Neural cell (in vitro differentiated cells): ENCODE data around the gene SH2D3A. TPM values are rescaled to one million over a fixed set of nuclear protein-coding genes. Genes with fewer than 3 reads are reported as not detected.

ENCODE experiments used
- H2AFZ ChIP-seq: fragments of 200-600, 300-800 bp; sonication (generic), shearing (Covaris generic); 2 replicates; pipeline ENCODE4 v1.6.0; 2014; ENCODE audit warnings: low read depth, mild to moderate bottlenecking, antibody characterized with exemption, low read length, moderate library complexity
- H3F3A ChIP-seq: fragments of 200-600 bp; shearing (Covaris generic); 2 replicates; pipeline ENCODE4 v1.6.1; 2016; ENCODE audit warnings: mild to moderate bottlenecking, moderate library complexity, mixed read lengths, antibody characterized with exemption, low read length; ENCODE audit not compliant: insufficient read depth, poor library complexity, severe bottlenecking
- H3K27ac ChIP-seq: fragments of 200-600, 300-800 bp; sonication (generic), shearing (Covaris generic); 2 replicates; pipeline ENCODE4 v1.5.1; 2014; ENCODE audit warnings: mild to moderate bottlenecking, low read length, moderate library complexity
- H3K27me3 ChIP-seq: fragments of 300-800, 200-600 bp; sonication (generic), shearing (Covaris generic); 2 replicates; pipeline ENCODE4 v1.6.0; 2014; ENCODE audit warnings: mild to moderate bottlenecking, low read depth, low read length, moderate library complexity; ENCODE audit not compliant: insufficient read depth
- H3K36me3 ChIP-seq: fragments of 300-800, 200-600 bp; sonication (generic), shearing (Covaris generic); 2 replicates; pipeline ENCODE4 v1.5.1; 2014; ENCODE audit warnings: mild to moderate bottlenecking, antibody characterized with exemption, low read length, moderate library complexity; ENCODE audit not compliant: insufficient read depth
- H3K4me2 ChIP-seq: fragments of 300-800, 200-600 bp; sonication (generic), shearing (Covaris generic); 2 replicates; pipeline ENCODE4 v1.6.0; 2014; ENCODE audit warnings: mild to moderate bottlenecking, low read length
- H3K4me3 ChIP-seq: fragments of 300-800, 200-600 bp; sonication (generic), shearing (Covaris generic); 2 replicates; pipeline ENCODE4 v1.5.1; 2014; ENCODE audit warnings: mild to moderate bottlenecking, low read length, moderate library complexity
- H3K79me2 ChIP-seq: fragments of 200-600 bp; shearing (Covaris generic); replicated peaks from 2 replicates; pipeline ENCODE4 v1.6.0; 2014; ENCODE audit warnings: mild to moderate bottlenecking, low read length, moderate library complexity; ENCODE audit not compliant: insufficient read depth
- H3K9ac ChIP-seq: fragments of 300-800, 200-600 bp; sonication (generic), shearing (Covaris generic); 2 replicates; pipeline ENCODE4 v1.6.1; 2016; ENCODE audit warnings: mild to moderate bottlenecking, low read length, mixed read lengths
- H3K9me2 ChIP-seq: fragments of 200-600 bp; shearing (Covaris generic); 2 replicates; pipeline ENCODE4 v1.6.1; 2016; ENCODE audit warnings: mild to moderate bottlenecking, low read length, mixed read lengths; ENCODE audit not compliant: insufficient read depth
- H3K9me3 ChIP-seq: fragments of 200-600, 300-800 bp; sonication (generic), shearing (Covaris generic); 2 replicates; pipeline ENCODE4 v1.6.1; 2016; ENCODE audit warnings: mild to moderate bottlenecking, mixed run types, low read length, moderate library complexity, mixed read lengths
- H4K20me1 ChIP-seq: fragments of 200-600 bp; shearing (Covaris generic); 2 replicates; pipeline ENCODE4 v1.6.1; 2016; ENCODE audit warnings: mild to moderate bottlenecking, mixed run types; ENCODE audit not compliant: insufficient read depth
- EP300 ChIP-seq: fragments of 450-650 bp; conservative IDR thresholded peaks from 2 replicates; pipeline ENCODE4 v1.6.1; 2014; ENCODE audit warnings: antibody characterized with exemption, mild to moderate bottlenecking, moderate library complexity; ENCODE audit not compliant: poor library complexity, severe bottlenecking
- EZH2 ChIP-seq: fragments of 200-600, 300-800 bp; shearing (Covaris generic), sonication (generic); IDR thresholded peaks from 2 replicates; pipeline ENCODE4 v1.6.1; 2014; ENCODE audit warnings: antibody characterized with exemption, low read length, borderline replicate concordance, mild to moderate bottlenecking; ENCODE audit not compliant: insufficient read depth, poor library complexity, severe bottlenecking
- MXI1 ChIP-seq: fragments of 450-650 bp; conservative IDR thresholded peaks from 2 replicates; pipeline ENCODE4 v1.6.1; 2014; ENCODE audit warnings: antibody characterized with exemption, mild to moderate bottlenecking; ENCODE audit not compliant: poor library complexity, severe bottlenecking
- POLR2AphosphoS5 ChIP-seq: IDR thresholded peaks from 2 replicates; pipeline ENCODE4 v1.6.1; 2012
- RAD21 ChIP-seq: fragments of 450-650 bp; conservative IDR thresholded peaks from 2 replicates; pipeline ENCODE4 v1.6.1; 2014; ENCODE audit warnings: antibody characterized with exemption, mild to moderate bottlenecking, moderate library complexity
- SMC3 ChIP-seq: fragments of 450-650 bp; conservative IDR thresholded peaks from 2 replicates; pipeline ENCODE4 v1.6.1; 2014; ENCODE audit warnings: antibody characterized with exemption, mild to moderate bottlenecking, moderate library complexity; ENCODE audit not compliant: poor library complexity
- TAF1 ChIP-seq: IDR thresholded peaks from 2 replicates; pipeline ENCODE4 v1.6.1; 2012; ENCODE audit warnings: low read depth
- polyA plus RNA-seq: library from polyadenylated mRNA; depleted of rRNA; stranded (reverse); fragments of >200 nt; gene quantifications from 2 replicates; pipeline ENCODE4 v1.2.3, GENCODE V29; 2014
- TF ChIP-seq, protein P1 (sequence below): IDR thresholded peaks from 2 replicates; pipeline ENCODE4 v1.6.1; 2012; ENCODE audit warnings: borderline replicate concordance
- TF ChIP-seq, protein P2 (sequence below): fragments of 450-650 bp; IDR thresholded peaks from 2 replicates; pipeline ENCODE4 v1.5.1; 2014; ENCODE audit warnings: antibody characterized with exemption, mild to moderate bottlenecking, moderate library complexity; ENCODE audit not compliant: poor library complexity, severe bottlenecking

The SH2D3A gene
- polyA plus RNA-seq, 1 donor from 2014 or later, result 3.6 TPM

DNA sequence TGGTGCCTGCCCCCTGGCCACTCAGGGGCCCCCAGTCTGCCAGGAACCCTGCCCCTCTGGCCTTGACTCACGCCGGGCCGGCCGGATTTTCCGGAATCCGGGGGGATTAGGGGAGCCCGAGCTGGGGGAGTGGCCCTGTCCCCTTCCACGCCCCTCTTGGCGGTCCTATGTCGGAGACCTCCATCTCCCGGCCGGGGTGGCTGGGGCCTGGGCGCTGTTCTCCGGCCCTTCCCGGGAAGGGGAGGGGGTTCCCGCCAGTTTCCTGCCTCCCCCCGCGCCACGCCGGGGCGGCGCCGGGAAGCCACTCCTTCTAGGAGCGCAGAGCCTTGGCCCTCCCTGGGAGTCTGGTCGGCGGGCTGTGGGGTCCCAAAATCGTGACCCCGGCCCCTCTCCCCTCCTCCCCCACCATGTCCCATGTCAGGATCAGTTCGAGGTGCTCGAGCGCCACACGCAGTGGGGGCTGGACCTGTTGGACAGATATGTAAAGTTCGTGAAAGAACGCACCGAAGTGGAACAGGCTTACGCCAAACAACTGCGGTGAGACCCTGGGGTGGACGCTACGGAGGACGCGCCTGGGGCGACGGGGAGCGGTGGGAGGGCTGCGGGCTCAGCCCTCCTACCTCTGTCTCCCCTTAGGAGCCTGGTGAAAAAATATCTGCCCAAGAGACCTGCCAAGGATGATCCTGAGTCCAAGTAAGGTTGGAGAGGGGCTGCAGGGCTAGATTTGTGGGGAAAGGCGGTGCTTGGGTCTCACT is 26.5 kb downstream of the SH2D3A start:
- Histone ChIP-seq H4K20me1 (no peaks in the 10 kb centered on the region), H3K4me2 (no peak overlapping the region), H3K9me2 (no peaks in the 10 kb centered on the region), H3K27me3 (peaks cover 8% of the 10 kb centered on the region), H3K27ac (no peak overlapping the region), H3K4me3 (peak overlapping the region; percentile 65), H3K79me2 (no peaks in the 10 kb centered on the region), H3K9ac (no peak overlapping the region), H3K9me3 (no peaks in the 10 kb centered on the region), H3K36me3 (no peaks in the 10 kb centered on the region), H2AFZ (no peak overlapping the region), H3F3A (no peaks in the 10 kb centered on the region)
- TF ChIP-seq TAF1 (no peak), SMC3 (no peak), EP300 (no peak), POLR2AphosphoS5 (no peak), EZH2 (no peak), RAD21 (no peak), MXI1 (no peak)
- TF ChIP-seq, protein P1, sequence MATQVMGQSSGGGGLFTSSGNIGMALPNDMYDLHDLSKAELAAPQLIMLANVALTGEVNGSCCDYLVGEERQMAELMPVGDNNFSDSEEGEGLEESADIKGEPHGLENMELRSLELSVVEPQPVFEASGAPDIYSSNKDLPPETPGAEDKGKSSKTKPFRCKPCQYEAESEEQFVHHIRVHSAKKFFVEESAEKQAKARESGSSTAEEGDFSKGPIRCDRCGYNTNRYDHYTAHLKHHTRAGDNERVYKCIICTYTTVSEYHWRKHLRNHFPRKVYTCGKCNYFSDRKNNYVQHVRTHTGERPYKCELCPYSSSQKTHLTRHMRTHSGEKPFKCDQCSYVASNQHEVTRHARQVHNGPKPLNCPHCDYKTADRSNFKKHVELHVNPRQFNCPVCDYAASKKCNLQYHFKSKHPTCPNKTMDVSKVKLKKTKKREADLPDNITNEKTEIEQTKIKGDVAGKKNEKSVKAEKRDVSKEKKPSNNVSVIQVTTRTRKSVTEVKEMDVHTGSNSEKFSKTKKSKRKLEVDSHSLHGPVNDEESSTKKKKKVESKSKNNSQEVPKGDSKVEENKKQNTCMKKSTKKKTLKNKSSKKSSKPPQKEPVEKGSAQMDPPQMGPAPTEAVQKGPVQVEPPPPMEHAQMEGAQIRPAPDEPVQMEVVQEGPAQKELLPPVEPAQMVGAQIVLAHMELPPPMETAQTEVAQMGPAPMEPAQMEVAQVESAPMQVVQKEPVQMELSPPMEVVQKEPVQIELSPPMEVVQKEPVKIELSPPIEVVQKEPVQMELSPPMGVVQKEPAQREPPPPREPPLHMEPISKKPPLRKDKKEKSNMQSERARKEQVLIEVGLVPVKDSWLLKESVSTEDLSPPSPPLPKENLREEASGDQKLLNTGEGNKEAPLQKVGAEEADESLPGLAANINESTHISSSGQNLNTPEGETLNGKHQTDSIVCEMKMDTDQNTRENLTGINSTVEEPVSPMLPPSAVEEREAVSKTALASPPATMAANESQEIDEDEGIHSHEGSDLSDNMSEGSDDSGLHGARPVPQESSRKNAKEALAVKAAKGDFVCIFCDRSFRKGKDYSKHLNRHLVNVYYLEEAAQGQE, result no peak
- TF ChIP-seq, protein P2, sequence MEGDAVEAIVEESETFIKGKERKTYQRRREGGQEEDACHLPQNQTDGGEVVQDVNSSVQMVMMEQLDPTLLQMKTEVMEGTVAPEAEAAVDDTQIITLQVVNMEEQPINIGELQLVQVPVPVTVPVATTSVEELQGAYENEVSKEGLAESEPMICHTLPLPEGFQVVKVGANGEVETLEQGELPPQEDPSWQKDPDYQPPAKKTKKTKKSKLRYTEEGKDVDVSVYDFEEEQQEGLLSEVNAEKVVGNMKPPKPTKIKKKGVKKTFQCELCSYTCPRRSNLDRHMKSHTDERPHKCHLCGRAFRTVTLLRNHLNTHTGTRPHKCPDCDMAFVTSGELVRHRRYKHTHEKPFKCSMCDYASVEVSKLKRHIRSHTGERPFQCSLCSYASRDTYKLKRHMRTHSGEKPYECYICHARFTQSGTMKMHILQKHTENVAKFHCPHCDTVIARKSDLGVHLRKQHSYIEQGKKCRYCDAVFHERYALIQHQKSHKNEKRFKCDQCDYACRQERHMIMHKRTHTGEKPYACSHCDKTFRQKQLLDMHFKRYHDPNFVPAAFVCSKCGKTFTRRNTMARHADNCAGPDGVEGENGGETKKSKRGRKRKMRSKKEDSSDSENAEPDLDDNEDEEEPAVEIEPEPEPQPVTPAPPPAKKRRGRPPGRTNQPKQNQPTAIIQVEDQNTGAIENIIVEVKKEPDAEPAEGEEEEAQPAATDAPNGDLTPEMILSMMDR, result no peak

DNA sequence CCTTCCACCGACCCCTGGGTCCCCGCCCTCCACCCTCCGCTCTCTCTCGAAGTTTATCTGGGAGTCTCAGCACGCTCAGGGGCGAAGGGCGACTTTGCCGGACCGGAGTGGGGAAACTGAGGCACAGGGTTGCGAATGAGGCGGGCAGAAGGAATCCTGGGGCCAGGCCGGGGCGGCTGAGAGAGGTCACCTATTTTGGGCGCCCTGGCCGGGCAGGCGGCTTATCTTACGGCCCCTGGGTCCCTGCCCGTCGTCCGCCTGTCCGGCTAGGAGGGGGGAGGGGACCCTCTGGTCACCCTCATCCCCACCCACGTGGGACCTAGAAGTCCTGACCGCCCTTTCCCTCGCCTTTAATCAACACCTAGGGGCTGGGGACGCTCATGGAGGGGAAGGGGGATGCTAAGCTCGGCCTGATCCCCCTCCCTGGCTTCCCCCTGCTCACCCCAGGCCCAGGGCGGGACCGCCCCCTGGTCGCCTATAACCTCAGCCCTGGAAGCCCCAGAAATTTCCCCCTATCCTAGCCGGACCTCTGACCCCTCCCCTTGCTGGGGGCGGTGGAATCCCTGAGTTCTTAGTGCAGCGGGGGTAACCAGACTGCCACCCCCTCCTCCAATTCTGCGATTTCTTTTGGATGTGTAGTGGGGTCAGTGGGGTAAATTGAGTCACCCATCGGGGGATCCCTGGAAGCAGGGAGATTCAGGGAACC is 27.2 kb downstream of the SH2D3A start:
- H3K9ac ChIP-seq, result peak overlapping the region; percentile 29
- peak overlapping the region; percentile 65 for H3K4me3 ChIP-seq
- H3K9me3 ChIP-seq, result no peaks in the 10 kb centered on the region
- H3F3A ChIP-seq, result no peaks in the 10 kb centered on the region
- peaks cover 8% of the 10 kb centered on the region for H3K27me3 ChIP-seq
- TF ChIP-seq POLR2AphosphoS5 (no peak), RAD21 (no peak), EZH2 (no peak), TAF1 (no peak), MXI1 (no peak)
- TF ChIP-seq, protein P2, result no peak
- H3K4me2 ChIP-seq, result peak overlapping the region; percentile 35
- H3K9me2 ChIP-seq, result no peaks in the 10 kb centered on the region
- H3K79me2 ChIP-seq, result no peaks in the 10 kb centered on the region
- no peak overlapping the region for H2AFZ ChIP-seq
- no peak overlapping the region for H3K27ac ChIP-seq
- H4K20me1 ChIP-seq, result no peaks in the 10 kb centered on the region
- H3K36me3 ChIP-seq, result no peaks in the 10 kb centered on the region
